HepG2 (cell line): Measurements from ENCODE around the gene CD163. TPM values are rescaled to one million over a fixed set of nuclear protein-coding genes. Genes with fewer than 3 reads are reported as not detected.

Experiments used
- ATAC-seq: fragments of 200-7000 bp; cut with Tn5 transposase; 3 replicates; pipeline ENCODE4 v1.9.1; 2020; ENCODE audit warnings: mild to moderate bottlenecking, moderate library complexity
- BruUV-seq: library from RNA; stranded (reverse); fragments of 400-500 nt; replicated peaks from 2 replicates; lab custom pipeline; 2021; lab: Mats Ljungman, UMichigan
- CTCF ChIA-PET: fragments of 300-600 bp; formaldehyde crosslinking; extraction: SDS; loops from one replicate; lab custom pipeline; 2021; ENCODE audit warnings: low total read pairs, inconsistent platforms, low intra/inter-chr PET ratio; lab: Yijun Ruan, JAX
- POLR2A ChIA-PET: fragments of 350-600 bp; sonication (Branson Sonifier 250); formaldehyde crosslinking; loops from one replicate; lab custom pipeline; 2020; ENCODE audit warnings: antibody characterized with exemption, inconsistent platforms; lab: Yijun Ruan, JAX
- DNase-seq: peaks from one replicate; pipeline ENCODE4 v3.0.0-alpha.2; 2015; ENCODE audit warnings: low spot score
- FAIRE-seq: peaks from 3 replicates; lab custom pipeline; 2011; peaks lifted over from hg19 to GRCh38; lab: Jason Lieb, UNC
- H2AFZ ChIP-seq: one replicate; pipeline ENCODE4 v1.6.1; 2011; ENCODE audit warnings: low read length, inconsistent platforms
- H3K27ac ChIP-seq: fragments of 300-600 bp; 3 replicates; pipeline ENCODE4 v1.8.0; 2011; ENCODE audit warnings: mixed run types, mild to moderate bottlenecking, mixed read lengths, low read length, inconsistent platforms; ENCODE audit not compliant: insufficient read depth; ENCODE audit errors: extremely low read length
- H3K27me3 ChIP-seq, 2 experiments: fragments of 200-600 bp in 1 of 2; 2 replicates in 1 of 2; 3 replicates in 1 of 2; pipeline versions ENCODE4 v1.6.0 to v1.8.0; 2011; ENCODE audit warnings: low read length in 2 of 2, mild to moderate bottlenecking in 2 of 2, moderate library complexity in 2 of 2, inconsistent platforms in 1 of 2; ENCODE audit not compliant: insufficient read depth in 2 of 2, control insufficient read depth in 1 of 2
- H3K36me3 ChIP-seq, 2 experiments: fragments of 200-600 bp in 1 of 2; replicated peaks in 1 of 2; 2 replicates in 1 of 2; 3 replicates in 1 of 2; pipeline versions ENCODE4 v1.5.1 to v1.8.0; 2011; ENCODE audit warnings: low read length in 2 of 2, inconsistent platforms in 1 of 2; ENCODE audit not compliant: insufficient read depth in 2 of 2, control insufficient read depth in 1 of 2
- H3K4me1 ChIP-seq: 2 replicates; pipeline ENCODE4 v1.5.1; 2012; ENCODE audit warnings: low read length, inconsistent platforms; ENCODE audit not compliant: insufficient read depth
- H3K4me2 ChIP-seq: 2 replicates; pipeline ENCODE4 v1.6.0; 2011; ENCODE audit warnings: low read depth, low read length, inconsistent platforms
- H3K4me3 ChIP-seq, 3 experiments: fragments of 200-600 bp in 1 of 3; sonication (generic), shearing (Covaris generic) in 1 of 3; replicated peaks in 1 of 3; 2 replicates each; pipeline ENCODE4 v1.5.1; 2011 to 2016; ENCODE audit warnings: low read length in 3 of 3, inconsistent platforms in 2 of 3, low read depth in 2 of 3, mild to moderate bottlenecking in 2 of 3, control low read depth in 1 of 3, mixed read lengths in 1 of 3; ENCODE audit not compliant: insufficient read depth in 1 of 3
- H3K79me2 ChIP-seq: one replicate; pipeline ENCODE4 v1.6.1; 2011; ENCODE audit warnings: low read length, inconsistent platforms; ENCODE audit not compliant: insufficient read depth
- H3K9ac ChIP-seq: 2 replicates; pipeline ENCODE4 v1.6.0; 2011; ENCODE audit warnings: mild to moderate bottlenecking, low read depth, low read length, inconsistent platforms; ENCODE audit not compliant: insufficient read depth
- H3K9me3 ChIP-seq: 2 replicates; pipeline ENCODE4 v1.5.1; 2012; ENCODE audit warnings: mild to moderate bottlenecking, low read length
- H4K20me1 ChIP-seq: 2 replicates; pipeline ENCODE4 v1.6.0; 2011; ENCODE audit warnings: inconsistent platforms, mild to moderate bottlenecking, low read length, moderate library complexity; ENCODE audit not compliant: insufficient read depth
- CERS6 ChIP-seq: sonication (generic); formaldehyde crosslinking; IDR thresholded peaks from 2 replicates; pipeline ENCODE4 v1.5.0; 2020; ENCODE audit warnings: missing genetic modification reagents
- DPF2 ChIP-seq: sonication (generic); formaldehyde crosslinking; IDR thresholded peaks from 2 replicates; pipeline ENCODE4 v1.4.0; 2020; ENCODE audit warnings: mild to moderate bottlenecking, low read depth, missing genetic modification reagents, borderline replicate concordance
- FOXA3 ChIP-seq: IDR thresholded peaks from 2 replicates; pipeline ENCODE4 v1.6.1; 2016; ENCODE audit warnings: missing genetic modification reagents, missing compliant biosample characterization
- HNF4A ChIP-seq: sonication (generic); formaldehyde crosslinking; IDR thresholded peaks from 2 replicates; pipeline ENCODE4 v1.4.0; 2020; ENCODE audit warnings: missing genetic modification reagents
- RFXAP ChIP-seq: sonication (generic); formaldehyde crosslinking; IDR thresholded peaks from 2 replicates; pipeline ENCODE4 v1.4.0; 2020; ENCODE audit warnings: missing genetic modification reagents, borderline replicate concordance
- SNAPC5 ChIP-seq: sonication (generic); formaldehyde crosslinking; IDR thresholded peaks from 2 replicates; pipeline ENCODE4 v1.8.1; 2023; ENCODE audit warnings: mild to moderate bottlenecking, missing genetic modification reagents, borderline replicate concordance
- ZBTB26 ChIP-seq: IDR thresholded peaks from 2 replicates; pipeline ENCODE4 v1.6.1; 2016; ENCODE audit warnings: missing compliant biosample characterization, missing genetic modification reagents, borderline replicate concordance
- ZBTB39 ChIP-seq: sonication (generic); formaldehyde crosslinking; IDR thresholded peaks from 2 replicates; pipeline ENCODE4 v1.5.0; 2020; ENCODE audit warnings: missing genetic modification reagents
- ZNF282 ChIP-seq: fragments of 450-650 bp; IDR thresholded peaks from 2 replicates; pipeline ENCODE4 v1.6.1; 2018; ENCODE audit not compliant: partially characterized antibody
- ZNF549 ChIP-seq: sonication (generic); formaldehyde crosslinking; IDR thresholded peaks from 2 replicates; pipeline ENCODE4 v1.5.0; 2020; ENCODE audit warnings: missing genetic modification reagents
- ZNF761 ChIP-seq: sonication (generic); formaldehyde crosslinking; conservative IDR thresholded peaks from 2 replicates; pipeline ENCODE4 v1.4.0; 2020; ENCODE audit warnings: mild to moderate bottlenecking, missing genetic modification reagents
- ZNF839 ChIP-seq: sonication (generic); formaldehyde crosslinking; IDR thresholded peaks from 2 replicates; pipeline ENCODE4 v1.4.0; 2020; ENCODE audit warnings: missing genetic modification reagents, mild to moderate bottlenecking, borderline replicate concordance
- WGBS: methylation state at CpG from one replicate; pipeline ENCODE4 v1.1.6; 2017; ENCODE audit warnings: low lambda C conversion rate; 5-methylcytosine and 5-hydroxymethylcytosine counted together
- in situ Hi-C: cut with HindIII; loops from 2 replicates; pipeline ENCODE4 v1.10.0; 2017; ENCODE audit warnings: low pct_unique_long_range_greater_than_20kb; ENCODE audit not compliant: extremely low pct_ligation_motif_present
- intact Hi-C: fragments of 100-400 bp; cut with micrococcal nuclease; formaldehyde crosslinking; loops from one replicate; pipeline ENCODE4 v1.10.0; 2022; ENCODE audit not compliant: unreplicated experiment
- polyA plus RNA-seq, 8 experiments: library from polyadenylated mRNA; depleted of rRNA in 3 of 8; stranded (reverse) in 7 of 8; unstranded in 1 of 8; fragments of >200 nt; fragmentation: Illumina TruSeq in 4 of 8; extraction: Trizol in 4 of 8; gene quantifications; 2 replicates each; pipeline versions ENCODE4 v1.2.1 to v1.2.3, GENCODE V29; 2011 to 2016; ENCODE audit warnings: low read depth in 4 of 8, missing spikeins in 1 of 8, mixed read lengths in 1 of 8; ENCODE audit not compliant: insufficient read depth in 1 of 8
- total RNA-seq, 5 experiments: library from RNA; depleted of rRNA; stranded (reverse); fragments of >200 nt; fragmentation: Illumina TruSeq; extraction: Trizol; gene quantifications; 2 replicates each; pipeline ENCODE4 v1.2.3, GENCODE V29; 2016; ENCODE audit warnings: low read depth in 1 of 5
- TF ChIP-seq, protein P1 (sequence below): sonication (generic); formaldehyde crosslinking; IDR thresholded peaks from 2 replicates; pipeline ENCODE4 v1.5.0; 2020; ENCODE audit warnings: missing genetic modification reagents
- TF ChIP-seq, protein P2 (sequence below): IDR thresholded peaks from 2 replicates; pipeline ENCODE4 v1.6.1; 2016
- TF ChIP-seq, protein P3 (sequence below): sonication (generic); formaldehyde crosslinking; IDR thresholded peaks from 2 replicates; pipeline ENCODE4 v1.4.0; 2020; ENCODE audit warnings: mild to moderate bottlenecking, missing genetic modification reagents

Gene CD163
- total and polyA plus RNA-seq, 2 of the 13 experiments (the other 11 are each of a cell fraction or from before 2014, with no cell fraction given) = not detected

DNA sequence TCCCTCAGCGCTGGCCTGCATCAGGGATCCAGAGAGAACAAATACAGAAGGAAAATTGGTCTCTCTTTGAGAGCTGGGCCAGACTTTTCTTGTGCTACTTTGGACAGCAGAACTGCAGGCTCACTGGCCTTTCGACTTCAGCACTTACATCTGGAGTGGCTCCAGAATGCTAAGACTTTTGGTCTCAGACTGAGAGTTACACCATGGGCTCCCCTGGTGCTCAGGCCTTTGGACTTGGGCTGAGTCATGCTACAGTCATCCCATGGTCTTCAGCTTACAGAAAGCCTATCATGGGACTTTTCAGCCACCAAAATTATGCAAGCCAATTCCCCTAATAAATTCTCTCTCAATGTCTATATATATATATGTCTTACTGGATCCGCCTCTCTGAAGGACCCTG is 9.0 kb upstream of the CD163 start:
- in situ Hi-C loops (no loop called here), intact Hi-C loops (no loop called here)
- H3K4me1 ChIP-seq = peaks cover 17% of the 10 kb centered on the region
- WGBS = 5% methylated on average over 3 of the region's 3 CpGs
- CTCF ChIA-PET = no interaction called here
- no peak for FAIRE-seq
- no peak overlapping the region for H3K4me2 ChIP-seq
- H3K36me3 ChIP-seq = no peaks in the 10 kb centered on the region
- no peaks in the 10 kb centered on the region for H4K20me1 ChIP-seq
- H3K27me3 ChIP-seq = no peaks in the 10 kb centered on the region; a peak in 1 of 5 replicates
- BruUV-seq = no TSS peak
- POLR2A ChIA-PET = no interaction called here
- H2AFZ ChIP-seq = no peak overlapping the region
- H3K4me3 ChIP-seq = no peak overlapping the region
- no peak overlapping the region for H3K27ac ChIP-seq
- ATAC-seq = peak; percentile 93
- no peaks in the 10 kb centered on the region for H3K79me2 ChIP-seq
- DNase-seq = peak; percentile 51
- H3K9ac ChIP-seq = no peak overlapping the region
- no peaks in the 10 kb centered on the region for H3K9me3 ChIP-seq
- no peak for TF ChIP-seq ZNF761
- TF ChIP-seq ZNF282 = no peak
- TF ChIP-seq ZBTB26 (CRISPR knock-in tag) = peak; percentile 91
- TF ChIP-seq ZBTB39 = no peak
- TF ChIP-seq, protein P1, sequence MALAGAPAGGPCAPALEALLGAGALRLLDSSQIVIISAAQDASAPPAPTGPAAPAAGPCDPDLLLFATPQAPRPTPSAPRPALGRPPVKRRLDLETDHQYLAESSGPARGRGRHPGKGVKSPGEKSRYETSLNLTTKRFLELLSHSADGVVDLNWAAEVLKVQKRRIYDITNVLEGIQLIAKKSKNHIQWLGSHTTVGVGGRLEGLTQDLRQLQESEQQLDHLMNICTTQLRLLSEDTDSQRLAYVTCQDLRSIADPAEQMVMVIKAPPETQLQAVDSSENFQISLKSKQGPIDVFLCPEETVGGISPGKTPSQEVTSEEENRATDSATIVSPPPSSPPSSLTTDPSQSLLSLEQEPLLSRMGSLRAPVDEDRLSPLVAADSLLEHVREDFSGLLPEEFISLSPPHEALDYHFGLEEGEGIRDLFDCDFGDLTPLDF (CRISPR knock-in tag) = no peak
- TF ChIP-seq DPF2 (CRISPR knock-in tag) = no peak
- TF ChIP-seq ZNF839 (CRISPR knock-in tag) = no peak
- no peak for TF ChIP-seq ZNF549 (CRISPR knock-in tag)
- no peak for TF ChIP-seq CERS6 (CRISPR knock-in tag)
- TF ChIP-seq, protein P2, sequence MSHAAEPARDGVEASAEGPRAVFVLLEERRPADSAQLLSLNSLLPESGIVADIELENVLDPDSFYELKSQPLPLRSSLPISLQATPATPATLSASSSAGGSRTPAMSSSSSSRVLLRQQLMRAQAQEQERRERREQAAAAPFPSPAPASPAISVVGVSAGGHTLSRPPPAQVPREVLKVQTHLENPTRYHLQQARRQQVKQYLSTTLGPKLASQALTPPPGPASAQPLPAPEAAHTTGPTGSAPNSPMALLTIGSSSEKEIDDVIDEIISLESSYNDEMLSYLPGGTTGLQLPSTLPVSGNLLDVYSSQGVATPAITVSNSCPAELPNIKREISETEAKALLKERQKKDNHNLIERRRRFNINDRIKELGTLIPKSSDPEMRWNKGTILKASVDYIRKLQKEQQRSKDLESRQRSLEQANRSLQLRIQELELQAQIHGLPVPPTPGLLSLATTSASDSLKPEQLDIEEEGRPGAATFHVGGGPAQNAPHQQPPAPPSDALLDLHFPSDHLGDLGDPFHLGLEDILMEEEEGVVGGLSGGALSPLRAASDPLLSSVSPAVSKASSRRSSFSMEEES (CRISPR knock-in tag) = no peak
- TF ChIP-seq, protein P3, sequence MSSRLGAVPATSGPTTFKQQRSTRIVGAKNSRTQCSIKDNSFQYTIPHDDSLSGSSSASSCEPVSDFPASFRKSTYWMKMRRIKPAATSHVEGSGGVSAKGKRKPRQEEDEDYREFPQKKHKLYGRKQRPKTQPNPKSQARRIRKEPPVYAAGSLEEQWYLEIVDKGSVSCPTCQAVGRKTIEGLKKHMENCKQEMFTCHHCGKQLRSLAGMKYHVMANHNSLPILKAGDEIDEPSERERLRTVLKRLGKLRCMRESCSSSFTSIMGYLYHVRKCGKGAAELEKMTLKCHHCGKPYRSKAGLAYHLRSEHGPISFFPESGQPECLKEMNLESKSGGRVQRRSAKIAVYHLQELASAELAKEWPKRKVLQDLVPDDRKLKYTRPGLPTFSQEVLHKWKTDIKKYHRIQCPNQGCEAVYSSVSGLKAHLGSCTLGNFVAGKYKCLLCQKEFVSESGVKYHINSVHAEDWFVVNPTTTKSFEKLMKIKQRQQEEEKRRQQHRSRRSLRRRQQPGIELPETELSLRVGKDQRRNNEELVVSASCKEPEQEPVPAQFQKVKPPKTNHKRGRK = no peak
- no peak for TF ChIP-seq RFXAP
- TF ChIP-seq FOXA3 (CRISPR knock-in tag) = no peak
- TF ChIP-seq SNAPC5 (CRISPR knock-in tag) = no peak
- peak; percentile 61 for TF ChIP-seq HNF4A
